NOMO-1 treated with DMSO at 0.1 percent for 48 hours (cell line): ENCODE measurements around the gene AVPR2.

Experiments used
- DNase-seq: peaks from one replicate; lab custom pipeline; 2025; ENCODE audit not compliant: unreplicated experiment; lab: John Stamatoyannopoulos, UW

AVPR2 gene

DNA sequence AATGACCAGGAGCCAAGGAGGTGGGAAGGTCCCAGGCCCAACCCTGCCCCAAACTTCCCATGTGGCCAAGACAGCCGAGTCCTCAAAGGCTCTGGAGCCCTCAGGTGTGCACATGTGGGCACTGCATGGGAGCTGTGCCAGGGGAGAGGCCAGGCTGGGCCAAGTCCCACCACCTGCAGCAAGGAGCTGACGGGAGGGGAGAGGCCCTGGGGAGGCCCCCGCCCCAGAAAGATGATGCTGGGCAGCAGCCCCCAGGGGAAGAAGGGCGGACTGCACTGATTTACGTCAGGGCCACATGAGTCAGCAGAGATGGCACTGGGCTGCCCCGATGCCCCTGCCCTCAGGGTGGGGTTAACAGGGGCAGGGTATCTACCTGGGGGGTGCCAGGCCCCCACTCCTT is 19.9 kb upstream of the AVPR2 start:
- DNase-seq, result no peak

DNA sequence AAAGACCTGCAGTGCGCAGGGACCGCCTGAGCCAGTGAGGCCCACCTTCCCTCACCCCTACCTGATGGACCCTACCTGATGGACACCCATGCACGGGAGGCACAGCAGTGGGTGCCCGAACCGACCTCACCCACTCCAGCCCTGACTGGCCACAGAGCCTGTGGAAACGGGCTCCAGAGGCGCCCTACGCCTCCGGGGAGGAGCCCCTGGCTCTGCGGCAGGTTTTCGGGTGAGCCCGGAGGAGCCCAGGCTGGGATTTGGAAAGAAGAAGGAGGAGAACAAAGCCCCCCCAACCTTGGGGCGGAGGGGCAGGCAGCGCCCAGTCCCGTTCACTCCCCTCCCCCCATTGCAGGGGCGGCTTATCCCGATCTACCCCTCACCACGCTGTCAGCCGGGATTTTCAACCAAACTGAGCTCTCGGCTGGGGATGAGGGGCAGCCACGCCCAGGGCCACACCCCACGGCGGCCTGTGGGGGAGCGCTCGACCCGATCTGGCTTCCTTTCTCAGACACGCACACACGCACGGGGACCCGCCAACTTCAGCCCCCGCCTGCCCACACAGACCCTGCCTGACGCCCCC is 19.2 kb upstream of the AVPR2 start:
- no peak for DNase-seq

DNA sequence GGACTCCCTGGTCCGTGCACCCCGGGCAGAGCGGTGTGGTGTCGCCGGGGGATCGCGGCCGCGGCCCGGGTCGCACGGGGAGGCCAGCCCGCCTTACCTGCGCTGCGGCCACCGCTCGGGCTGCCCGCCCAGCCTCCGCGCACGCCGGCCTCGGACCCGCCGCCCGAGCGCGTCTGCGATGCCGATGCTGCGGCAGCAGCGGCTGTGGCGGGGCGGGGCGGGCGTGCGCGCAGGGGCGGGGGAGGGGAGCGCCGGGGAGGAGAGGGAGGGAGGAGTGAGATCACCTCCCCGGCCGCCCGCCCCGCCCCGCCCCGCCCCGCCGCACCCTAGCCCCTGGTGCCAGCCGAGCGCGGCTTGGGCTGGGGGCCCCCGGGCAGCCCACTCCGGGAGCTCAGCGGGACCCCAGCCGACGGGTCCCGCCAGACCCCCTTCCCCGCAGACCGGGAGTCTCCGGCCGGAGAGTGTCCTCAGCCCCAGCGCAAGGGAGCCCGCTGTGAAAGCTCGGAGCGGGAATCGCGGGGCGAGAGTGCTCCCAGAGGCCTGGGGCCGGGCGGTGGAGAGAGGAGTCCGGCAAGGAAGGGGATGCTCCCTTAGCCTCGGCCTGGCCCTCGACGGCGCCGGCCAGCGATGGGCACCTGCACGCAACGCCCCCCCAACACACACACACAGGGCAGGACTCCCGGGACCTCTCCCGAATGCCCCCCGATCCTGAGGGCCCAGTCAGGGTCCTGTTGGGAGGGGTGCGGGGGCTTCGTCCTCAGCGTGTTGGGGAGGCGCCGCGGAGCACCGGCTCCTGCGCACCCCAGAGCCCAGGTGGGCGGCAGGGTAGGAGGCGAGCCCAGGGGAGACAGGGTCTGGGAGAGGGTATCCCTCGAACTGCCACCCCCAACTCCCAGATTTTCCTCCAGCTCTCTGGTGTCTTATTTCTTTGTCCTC is 18.2 kb upstream of the AVPR2 start, which contains the start of gene L1CAM:
TSS of gene L1CAM (minus strand) at position 206 of the 936 bp plus-strand sequence. CDS start 10,337 bp downstream, outside the sequence.
- no peak for DNase-seq

DNA sequence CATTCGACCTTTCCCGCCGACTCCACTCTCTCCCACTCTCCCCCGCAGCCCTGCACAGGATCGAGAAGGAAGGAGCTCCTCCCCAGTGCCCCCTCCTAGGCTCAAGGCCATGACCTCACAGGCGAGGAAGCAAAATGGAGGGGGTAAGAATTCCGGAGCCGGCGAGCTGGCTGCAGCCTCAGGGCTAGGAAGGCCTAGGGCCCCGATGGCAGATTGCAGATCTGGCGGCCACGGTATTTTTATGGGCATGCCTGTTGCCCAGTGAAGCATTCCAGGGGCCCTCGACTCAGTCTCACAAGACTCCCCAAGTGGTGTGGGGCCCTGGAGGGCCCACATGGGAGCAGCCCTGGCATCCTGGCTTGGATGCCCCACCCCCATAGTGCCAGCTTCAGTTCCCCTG is 17.6 kb upstream of the AVPR2 start:
- no peak for DNase-seq

DNA sequence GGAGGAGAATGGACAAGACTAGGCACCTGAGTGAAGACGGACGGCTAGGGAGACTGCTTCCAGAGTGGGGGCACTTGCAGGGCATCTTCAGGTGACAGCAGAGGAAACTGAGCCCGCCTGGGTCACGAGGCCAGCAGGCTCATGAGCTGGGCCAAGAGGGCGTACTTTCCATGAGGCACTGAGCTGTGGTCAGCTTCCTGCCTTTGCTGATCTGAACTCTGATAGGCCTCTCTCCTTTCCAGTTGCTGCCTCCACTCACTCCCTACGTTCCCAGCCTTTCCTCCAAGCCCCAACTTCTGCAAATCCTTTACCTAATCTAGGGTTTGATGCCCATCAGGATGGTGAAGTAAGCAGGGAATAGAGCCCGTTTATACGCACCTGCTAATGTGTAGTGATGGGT is 17.1 kb upstream of the AVPR2 start:
- no peak for DNase-seq

DNA sequence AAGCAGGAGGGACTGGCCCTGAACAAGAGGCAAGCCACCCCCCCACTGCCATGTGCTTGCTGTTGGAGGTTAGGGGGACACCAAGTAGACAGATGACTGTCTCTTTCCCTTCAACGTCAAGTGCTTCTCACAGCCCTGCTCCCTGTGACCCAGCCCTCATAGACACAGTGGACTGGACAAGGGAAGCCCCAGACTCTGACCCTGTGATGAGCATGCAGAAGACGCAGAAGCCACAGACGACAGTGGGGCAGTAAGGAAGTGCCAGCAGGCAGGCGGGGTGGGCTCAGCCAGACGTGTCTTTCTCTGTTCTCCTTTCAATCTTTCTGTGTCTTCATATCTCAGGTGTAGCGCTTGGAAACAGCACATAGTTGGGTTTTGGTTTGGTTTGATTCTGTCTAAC is 16.1 kb upstream of the AVPR2 start:
- no peak for DNase-seq

DNA sequence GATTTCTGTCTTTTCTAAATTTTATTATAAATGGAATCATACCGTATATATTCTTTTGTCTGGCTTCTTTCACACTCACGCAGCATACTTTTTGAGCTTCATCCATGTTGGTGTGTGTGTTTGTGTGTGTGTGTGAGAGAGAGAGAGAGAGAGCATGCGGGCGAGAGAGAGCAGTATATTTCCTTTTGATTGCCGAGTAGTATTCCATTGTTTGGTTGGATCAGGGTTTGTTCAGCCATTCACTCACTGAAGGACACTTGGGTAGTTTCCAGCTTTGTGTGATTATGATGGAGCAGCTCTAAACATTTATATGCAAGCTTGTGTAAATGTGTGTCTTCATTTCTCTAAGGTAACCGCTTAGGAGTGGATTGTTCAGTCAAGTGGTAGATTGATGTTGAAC is 15.3 kb upstream of the AVPR2 start:
- DNase-seq, result no peak

DNA sequence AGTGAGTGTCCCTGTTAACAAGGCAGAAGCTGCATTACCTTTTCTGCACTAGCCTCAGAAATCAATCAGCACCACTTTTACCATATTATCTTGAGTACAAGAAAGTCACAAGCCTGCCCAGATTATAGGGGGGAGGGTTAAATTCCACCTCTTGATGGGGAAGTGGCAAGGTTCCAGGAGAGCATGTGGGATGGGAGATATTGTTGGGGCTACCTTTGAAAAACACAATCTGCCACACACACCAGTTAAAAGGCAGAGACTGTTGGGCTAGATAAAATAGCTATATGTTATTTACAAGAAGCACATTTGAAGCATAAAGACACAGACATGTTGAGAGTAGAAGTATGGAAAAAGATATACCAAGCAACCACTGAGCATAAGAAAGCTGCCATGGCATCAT is 6.6 kb upstream of the AVPR2 start:
- no peak for DNase-seq

DNA sequence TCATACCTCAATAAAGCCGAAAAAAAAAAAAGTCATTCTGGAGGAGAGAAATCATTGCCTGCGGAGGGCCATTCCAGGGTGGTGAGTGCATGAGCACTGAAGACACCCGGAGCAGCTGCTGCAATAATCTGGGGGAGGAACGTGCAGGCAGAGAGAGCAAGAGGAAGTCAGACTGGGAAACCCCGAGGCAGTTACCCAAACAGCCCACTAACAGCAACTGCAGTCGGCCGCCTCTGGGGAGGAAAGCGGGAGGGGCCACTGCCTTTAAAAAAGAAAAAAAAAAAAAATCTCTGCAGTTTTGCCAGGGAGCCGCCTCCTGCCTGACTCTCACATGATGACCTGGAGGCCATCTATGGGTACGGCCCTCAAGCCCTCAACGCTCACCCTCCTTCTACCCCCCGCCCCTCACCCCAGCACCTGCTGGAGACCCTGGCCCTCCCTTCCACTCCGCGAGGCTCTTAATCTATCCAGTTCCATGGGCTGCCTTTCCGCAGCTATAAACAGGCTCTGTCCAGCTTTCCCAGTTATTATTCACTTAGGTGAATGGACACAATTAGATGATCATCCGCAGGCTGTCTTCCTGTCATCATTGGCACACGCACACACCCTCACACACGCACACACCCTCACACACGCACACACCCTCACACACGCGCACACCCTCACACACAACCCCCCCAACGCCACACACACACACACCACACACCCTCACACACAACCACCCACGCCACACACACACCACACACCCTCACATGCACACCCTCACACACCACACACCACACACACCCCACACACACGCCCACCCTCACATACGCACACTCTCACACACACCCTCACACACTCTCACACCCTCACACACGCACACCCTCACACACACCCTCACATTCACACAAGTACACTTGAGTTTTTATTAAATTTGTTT is 3.4 kb upstream of the AVPR2 start:
- DNase-seq, result peak; percentile 84

DNA sequence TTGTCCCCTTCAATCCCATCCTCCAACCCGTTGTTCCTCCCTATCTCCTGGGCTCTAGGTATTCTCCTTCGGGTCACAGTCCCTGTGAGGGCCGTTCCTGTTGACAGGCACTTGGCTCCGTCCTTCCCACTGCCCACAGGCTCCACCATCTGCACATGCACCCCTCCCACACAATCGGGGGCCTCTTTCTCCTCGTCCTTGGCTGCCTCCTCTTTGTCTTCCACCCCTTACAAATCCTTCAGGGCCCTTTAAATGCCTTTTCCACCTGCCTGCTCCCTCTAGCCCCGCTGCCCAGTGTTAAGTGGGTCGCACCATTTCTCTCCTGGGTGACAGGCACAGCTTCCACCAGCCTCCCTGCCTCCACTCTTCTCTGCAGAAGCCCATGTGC is 2.7 kb upstream of the AVPR2 start:
- no peak for DNase-seq

DNA sequence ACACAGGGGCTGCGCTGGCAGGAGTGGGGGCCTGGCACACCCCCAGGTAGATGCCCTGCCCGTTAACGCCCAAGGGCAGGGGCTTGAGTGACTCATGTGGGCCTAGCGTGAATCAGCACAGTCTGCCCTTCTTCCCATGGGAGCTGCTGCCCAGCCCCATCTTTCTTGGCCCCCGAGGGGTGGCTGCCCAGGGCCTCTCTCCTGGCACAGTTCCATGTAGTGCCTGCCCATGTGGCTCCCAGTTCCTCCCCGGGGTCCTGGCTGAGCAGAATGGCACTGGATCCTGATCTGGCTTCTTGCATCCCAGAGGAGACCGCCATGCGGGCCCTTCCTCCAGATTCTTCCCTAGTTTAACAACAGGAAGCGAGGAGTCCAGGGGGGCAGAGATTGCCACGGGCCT is 2.1 kb upstream of the AVPR2 start:
- no peak for DNase-seq

DNA sequence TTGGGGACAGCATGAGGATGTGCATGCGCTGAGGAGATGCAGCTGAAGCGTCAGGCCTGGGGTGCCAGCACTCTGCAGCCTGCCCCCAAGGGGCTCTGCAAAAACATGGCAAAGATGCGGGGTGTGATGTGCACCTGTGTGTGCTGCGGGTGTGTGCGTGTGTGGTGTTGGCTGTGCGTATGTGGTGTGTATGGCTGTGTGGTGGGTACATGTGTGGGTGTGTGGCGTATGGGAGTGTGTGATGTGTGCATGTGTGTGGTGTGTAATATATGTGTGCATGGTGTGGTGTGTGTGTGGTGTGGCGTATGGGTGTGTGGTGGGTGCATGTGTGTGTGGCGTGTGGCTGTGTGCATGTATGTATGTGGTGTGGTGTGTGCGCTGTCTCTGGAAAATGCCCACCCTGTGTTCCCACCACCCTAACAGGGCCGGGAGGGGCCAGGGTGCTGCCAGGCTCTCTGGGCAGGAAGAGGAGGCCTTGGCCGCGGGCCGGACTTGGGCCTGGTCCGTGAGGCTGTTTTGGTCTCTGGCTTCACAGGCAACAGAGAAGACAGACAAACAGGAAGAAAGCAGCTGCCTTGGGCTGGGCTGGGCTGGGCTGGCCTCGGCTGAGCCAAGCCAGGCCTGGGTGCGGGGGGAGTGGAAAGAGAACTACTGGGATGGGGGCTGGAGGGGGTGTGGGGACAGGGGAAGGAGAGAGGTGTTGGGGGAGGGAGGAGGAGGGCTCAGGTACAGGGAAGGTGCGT is 1.1 kb upstream of the AVPR2 start:
- no peak for DNase-seq

DNA sequence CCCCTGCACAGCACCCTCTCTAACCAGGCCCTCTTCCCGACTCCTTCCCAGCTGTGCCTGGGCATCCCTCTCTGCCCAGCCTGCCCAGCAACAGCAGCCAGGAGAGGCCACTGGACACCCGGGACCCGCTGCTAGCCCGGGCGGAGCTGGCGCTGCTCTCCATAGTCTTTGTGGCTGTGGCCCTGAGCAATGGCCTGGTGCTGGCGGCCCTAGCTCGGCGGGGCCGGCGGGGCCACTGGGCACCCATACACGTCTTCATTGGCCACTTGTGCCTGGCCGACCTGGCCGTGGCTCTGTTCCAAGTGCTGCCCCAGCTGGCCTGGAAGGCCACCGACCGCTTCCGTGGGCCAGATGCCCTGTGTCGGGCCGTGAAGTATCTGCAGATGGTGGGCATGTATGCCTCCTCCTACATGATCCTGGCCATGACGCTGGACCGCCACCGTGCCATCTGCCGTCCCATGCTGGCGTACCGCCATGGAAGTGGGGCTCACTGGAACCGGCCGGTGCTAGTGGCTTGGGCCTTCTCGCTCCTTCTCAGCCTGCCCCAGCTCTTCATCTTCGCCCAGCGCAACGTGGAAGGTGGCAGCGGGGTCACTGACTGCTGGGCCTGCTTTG is 1.1 kb downstream of the AVPR2 start:
- no peak for DNase-seq

DNA sequence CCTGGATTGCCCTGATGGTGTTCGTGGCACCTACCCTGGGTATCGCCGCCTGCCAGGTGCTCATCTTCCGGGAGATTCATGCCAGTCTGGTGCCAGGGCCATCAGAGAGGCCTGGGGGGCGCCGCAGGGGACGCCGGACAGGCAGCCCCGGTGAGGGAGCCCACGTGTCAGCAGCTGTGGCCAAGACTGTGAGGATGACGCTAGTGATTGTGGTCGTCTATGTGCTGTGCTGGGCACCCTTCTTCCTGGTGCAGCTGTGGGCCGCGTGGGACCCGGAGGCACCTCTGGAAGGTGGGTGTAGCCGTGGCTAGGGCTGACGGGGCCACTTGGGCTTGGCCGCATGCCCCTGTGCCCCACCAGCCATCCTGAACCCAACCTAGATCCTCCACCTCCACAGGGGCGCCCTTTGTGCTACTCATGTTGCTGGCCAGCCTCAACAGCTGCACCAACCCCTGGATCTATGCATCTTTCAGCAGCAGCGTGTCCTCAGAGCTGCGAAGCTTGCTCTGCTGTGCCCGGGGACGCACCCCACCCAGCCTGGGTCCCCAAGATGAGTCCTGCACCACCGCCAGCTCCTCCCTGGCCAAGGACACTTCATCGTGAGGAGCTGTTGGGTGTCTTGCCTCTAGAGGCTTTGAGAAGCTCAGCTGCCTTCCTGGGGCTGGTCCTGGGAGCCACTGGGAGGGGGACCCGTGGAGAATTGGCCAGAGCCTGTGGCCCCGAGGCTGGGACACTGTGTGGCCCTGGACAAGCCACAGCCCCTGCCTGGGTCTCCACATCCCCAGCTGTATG is 1.8 kb downstream of the AVPR2 start:
- DNase-seq, result no peak

DNA sequence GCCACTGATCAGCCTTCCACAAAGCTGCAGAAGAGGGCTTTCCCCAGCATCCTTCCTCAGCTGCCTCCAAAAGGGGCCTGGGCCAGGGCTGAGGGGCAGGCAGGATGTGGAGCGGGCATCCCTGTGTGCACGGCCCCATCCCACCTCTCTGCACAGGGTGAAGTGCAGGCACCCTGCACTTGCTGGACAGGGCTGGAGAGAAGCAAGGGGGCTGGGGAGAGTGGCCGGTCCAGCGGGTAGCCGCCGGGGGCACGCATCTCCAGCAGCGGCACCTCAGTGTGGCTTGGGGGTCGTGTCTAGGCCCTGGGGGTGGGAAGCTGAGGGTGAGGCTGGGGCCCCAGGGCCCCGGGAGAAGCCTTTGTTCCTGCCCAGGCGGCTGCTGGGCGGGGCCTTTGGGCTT is 3.0 kb downstream of the AVPR2 start:
- no peak for DNase-seq

DNA sequence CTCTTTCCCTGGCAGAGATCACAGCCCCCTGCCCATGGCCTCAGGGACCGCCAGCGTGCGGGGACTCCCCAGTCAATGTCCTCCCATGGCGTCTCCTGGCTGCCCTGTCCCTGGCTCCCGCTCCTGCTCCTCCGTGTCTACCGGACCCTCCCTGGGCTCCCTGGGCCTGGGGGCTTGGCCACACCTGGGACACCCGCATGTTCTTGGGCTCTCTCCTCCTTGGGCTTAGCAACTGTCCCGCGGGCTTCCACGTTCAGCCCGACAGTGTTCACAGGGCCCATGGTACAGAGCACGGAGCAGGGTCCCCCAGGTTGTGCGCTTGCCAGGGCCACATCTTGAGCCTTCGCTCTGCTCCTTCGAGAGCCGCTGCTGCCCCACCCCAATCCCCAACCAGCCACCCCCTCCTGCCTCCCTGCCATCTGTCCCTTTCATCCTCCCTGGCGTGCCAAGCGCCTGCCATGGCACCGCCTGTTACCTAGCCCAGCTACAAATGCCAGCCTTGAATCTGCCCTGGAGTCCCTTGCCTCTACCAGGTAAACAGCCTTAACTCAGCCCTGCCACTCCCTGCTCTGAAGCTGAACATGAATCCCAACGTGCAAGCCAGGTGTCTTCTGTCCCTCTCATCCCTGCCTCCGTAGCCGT is 3.9 kb downstream of the AVPR2 start:
- DNase-seq, result no peak

DNA sequence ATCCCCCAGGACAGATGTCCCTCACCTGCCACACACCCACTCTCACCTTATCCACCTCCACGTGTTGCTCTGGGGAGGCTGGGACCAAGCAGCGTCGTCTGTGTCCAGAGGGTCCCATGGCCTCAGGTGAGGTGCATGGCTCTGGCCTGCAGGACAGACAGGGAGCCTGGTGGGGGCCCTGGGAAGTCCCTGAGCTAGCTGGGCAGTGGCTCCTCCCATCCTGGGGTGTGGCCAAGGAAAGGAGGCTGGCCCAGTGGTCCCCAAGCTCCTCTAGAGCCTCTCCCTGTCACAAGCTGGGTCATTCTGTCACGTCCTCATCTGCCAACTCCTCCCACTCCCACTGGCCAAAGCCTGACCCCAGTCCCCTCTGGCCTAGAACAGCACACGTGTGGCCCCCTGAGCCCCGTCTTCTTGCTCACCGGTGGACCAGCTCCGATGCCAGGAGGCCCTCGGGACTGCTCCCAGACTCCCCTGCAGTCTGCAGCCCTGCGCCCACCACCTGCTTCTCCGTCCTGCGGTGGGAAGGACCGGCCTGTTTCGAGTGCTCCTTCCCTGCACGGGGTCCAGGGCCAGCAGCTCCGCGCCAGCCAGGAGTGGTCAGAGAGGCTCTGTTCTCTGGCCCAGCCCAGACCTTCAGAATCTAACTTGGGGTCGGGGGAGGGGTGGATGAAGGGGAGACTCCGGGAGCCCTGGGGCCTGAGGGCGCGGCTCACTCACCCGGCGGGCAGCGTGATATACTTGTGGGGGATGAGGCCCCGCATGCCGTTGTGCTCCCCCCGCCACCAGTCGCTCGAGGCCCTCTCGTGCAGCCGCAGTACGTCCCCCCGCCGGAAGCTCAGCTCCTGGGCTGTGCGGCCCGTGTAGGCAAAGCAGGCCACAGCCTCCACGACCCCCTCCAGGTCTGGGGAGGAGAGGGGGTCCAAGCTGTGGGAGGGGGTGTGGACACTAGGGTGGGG is 4.8 kb downstream of the AVPR2 start:
- DNase-seq, result peak; percentile 20

DNA sequence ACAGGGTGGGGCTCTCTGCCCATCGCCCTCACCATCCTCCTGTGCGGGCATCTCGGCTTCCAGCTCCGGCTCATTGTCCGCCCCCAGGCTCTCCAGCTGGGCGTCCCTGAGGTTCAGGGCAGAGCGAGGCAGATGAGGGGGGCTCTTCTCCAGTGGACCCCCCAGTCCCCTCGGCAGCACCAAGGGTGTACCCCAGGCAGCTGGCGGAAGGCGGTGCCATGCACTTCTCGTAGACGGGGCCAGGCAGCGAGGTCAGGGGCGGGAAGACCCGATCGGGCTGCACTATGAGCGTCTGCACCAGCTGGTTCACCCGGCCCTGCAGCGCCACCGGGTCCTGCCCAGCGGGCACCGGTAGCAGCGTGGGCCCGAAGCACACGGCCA is 5.5 kb downstream of the AVPR2 start:
- DNase-seq, result no peak
